ENCODE measurements around the gene DPYSL5. TPM values are rescaled to one million over a fixed set of nuclear protein-coding genes. Genes with fewer than 3 reads are reported as not detected.
"Not testable (repeated sequence)": the region's sequence is repeated elsewhere in the genome, so short reads cannot be mapped to it uniquely, and the experiment has no call there.

Gene DPYSL5
- total RNA-seq, 1 donor from 2014 or later, result 201 TPM

GRCh38 chr2:26877276-26877675, 29.3 kb downstream of the DPYSL5 start:
- H3K27ac Mint-ChIP-seq (ENCODE audit: unreplicated experiment), result no peak overlapping the region
- H3K36me3 Mint-ChIP-seq (ENCODE audit: low read depth), result peaks cover 7% of the 10 kb centered on the region
- H3K4me3 Mint-ChIP-seq, result no peak overlapping the region
- no peak for DNase-seq (ENCODE audit: low read depth, low spot score)
- H3K27me3 Mint-ChIP-seq (ENCODE audit: low read depth), result no peaks in the 10 kb centered on the region
- TF ChIP-seq, protein P1, sequence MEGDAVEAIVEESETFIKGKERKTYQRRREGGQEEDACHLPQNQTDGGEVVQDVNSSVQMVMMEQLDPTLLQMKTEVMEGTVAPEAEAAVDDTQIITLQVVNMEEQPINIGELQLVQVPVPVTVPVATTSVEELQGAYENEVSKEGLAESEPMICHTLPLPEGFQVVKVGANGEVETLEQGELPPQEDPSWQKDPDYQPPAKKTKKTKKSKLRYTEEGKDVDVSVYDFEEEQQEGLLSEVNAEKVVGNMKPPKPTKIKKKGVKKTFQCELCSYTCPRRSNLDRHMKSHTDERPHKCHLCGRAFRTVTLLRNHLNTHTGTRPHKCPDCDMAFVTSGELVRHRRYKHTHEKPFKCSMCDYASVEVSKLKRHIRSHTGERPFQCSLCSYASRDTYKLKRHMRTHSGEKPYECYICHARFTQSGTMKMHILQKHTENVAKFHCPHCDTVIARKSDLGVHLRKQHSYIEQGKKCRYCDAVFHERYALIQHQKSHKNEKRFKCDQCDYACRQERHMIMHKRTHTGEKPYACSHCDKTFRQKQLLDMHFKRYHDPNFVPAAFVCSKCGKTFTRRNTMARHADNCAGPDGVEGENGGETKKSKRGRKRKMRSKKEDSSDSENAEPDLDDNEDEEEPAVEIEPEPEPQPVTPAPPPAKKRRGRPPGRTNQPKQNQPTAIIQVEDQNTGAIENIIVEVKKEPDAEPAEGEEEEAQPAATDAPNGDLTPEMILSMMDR (conservative IDR thresholded peaks at IDR 0.05), result no peak
- no peaks in the 10 kb centered on the region for H3K9me3 Mint-ChIP-seq
- no peaks in the 10 kb centered on the region for H3K4me1 Mint-ChIP-seq

DNA sequence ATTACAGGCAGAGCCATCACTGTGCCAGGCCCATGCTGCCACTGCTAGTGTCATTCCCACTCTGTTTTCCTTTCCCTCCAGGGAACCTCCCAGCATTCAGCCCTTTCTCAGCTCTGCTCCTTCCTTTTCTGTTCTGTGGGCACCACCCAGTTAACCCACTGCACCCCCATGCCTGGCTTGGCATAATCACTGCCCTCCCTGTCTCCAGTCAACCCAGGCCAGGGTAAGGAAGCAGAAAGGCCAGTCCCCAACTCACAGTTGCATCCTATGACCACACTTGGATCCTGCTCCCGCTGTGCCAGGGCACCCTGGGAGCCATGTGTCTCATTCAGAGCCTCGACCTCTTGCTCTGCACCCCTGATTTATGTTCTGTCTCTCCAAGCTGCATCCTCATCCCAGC, 32.2 kb downstream of the DPYSL5 start:
- no peak overlapping the region for H3K4me3 Mint-ChIP-seq
- H3K4me1 Mint-ChIP-seq, result no peaks in the 10 kb centered on the region
- H3K36me3 Mint-ChIP-seq (ENCODE audit: low read depth), result peaks cover 7% of the 10 kb centered on the region
- no peak overlapping the region for H3K27ac Mint-ChIP-seq (ENCODE audit: unreplicated experiment)
- TF ChIP-seq, protein P1 (conservative IDR thresholded peaks at IDR 0.05), result no peak
- no peaks in the 10 kb centered on the region for H3K9me3 Mint-ChIP-seq
- no peaks in the 10 kb centered on the region for H3K27me3 Mint-ChIP-seq (ENCODE audit: low read depth)
- no peak for DNase-seq (ENCODE audit: low read depth, low spot score)

DNA sequence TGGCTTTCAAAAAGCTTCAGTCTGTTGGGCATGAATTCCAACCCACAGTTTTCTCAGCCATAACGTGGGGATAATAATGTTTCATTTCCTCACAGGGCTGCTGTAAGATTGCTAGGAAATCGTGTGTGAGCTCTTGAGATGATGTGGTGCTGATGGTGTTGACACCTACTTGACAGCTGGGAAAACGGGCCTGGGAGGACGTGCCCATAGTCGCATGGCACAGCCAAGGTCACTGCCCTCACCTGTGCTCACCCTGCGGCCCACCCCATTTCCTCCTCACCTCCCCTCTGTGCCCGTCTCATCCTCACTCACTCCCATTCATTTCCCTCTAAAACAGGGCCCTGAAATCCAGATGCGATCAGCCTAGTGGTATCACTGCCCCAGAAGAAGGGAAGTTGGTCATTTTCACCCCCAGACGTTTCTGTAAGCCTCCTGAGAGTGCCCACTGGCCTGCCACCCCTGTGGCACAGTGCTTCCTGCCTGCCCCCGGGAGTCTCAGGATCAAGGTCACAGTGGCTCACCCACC, 33.0 kb downstream of the DPYSL5 start:
- Mint-ChIP-seq H3K36me3 (ENCODE audit: low read depth) (peaks cover 7% of the 10 kb centered on the region), H3K4me3 (no peak overlapping the region), H3K27ac (ENCODE audit: unreplicated experiment) (no peak overlapping the region), H3K27me3 (ENCODE audit: low read depth) (no peaks in the 10 kb centered on the region), H3K4me1 (no peaks in the 10 kb centered on the region), H3K9me3 (no peaks in the 10 kb centered on the region)
- TF ChIP-seq, protein P1 (conservative IDR thresholded peaks at IDR 0.05), result no peak
- no peak for DNase-seq (ENCODE audit: low read depth, low spot score)

DNA sequence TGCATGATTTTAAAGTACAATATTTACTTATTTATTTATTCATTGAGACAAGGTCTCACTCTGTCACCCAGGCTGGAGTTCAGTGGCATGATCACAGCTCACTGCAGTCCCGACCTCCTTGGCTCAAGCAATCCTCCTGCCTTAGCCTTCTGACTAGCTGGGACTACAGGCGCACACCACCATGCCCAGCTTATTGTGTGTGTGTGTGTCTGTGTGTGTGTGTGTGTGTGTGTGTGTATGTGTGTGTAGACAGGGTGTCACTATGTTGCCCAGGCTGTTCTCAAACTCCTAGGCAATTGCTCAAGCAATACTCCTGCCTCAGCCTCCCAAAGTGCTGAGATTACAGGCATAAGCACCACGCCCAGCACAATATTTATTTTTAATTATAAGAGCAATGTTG, 34.3 kb downstream of the DPYSL5 start:
- not testable (repeated sequence) for H3K9me3 Mint-ChIP-seq; H3K4me1 Mint-ChIP-seq; DNase-seq (ENCODE audit: low read depth, low spot score); H3K36me3 Mint-ChIP-seq (ENCODE audit: low read depth); H3K4me3 Mint-ChIP-seq; H3K27me3 Mint-ChIP-seq (ENCODE audit: low read depth)
- peak overlapping the region; percentile 40 for H3K27ac Mint-ChIP-seq (ENCODE audit: unreplicated experiment)

DNA sequence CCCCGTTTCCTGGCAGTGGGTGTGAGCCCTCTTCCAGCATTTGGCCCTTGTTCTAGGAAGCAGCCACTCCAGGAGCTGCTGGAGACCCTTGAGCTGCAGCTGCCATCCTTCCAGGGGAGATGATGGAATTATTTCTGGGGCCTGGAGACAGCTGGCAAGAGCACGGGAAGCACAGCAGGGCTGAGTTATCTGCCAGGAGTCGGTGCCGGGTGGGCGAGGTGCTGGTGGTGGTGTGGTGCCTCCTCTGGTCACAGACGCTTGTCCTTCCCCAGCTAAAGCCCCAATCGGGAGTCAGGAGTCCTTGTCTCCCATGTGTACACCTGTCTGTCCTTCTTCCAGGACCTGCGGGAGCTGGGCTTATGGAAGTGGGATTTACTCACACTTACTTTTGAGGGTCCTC, 36.0 kb downstream of the DPYSL5 start:
- no peak for DNase-seq (ENCODE audit: low read depth, low spot score)
- H3K9me3 Mint-ChIP-seq, result no peaks in the 10 kb centered on the region
- H3K27me3 Mint-ChIP-seq (ENCODE audit: low read depth), result no peaks in the 10 kb centered on the region
- TF ChIP-seq, protein P1 (conservative IDR thresholded peaks at IDR 0.05), result no peak
- no peak overlapping the region for H3K4me3 Mint-ChIP-seq
- H3K4me1 Mint-ChIP-seq, result peaks cover 21% of the 10 kb centered on the region
- H3K27ac Mint-ChIP-seq (ENCODE audit: unreplicated experiment), result no peak overlapping the region
- H3K36me3 Mint-ChIP-seq (ENCODE audit: low read depth), result peaks cover 7% of the 10 kb centered on the region

GRCh38 chr2:26884486-26884885, 36.6 kb downstream of the DPYSL5 start:
- no peak for DNase-seq (ENCODE audit: low read depth, low spot score)
- Mint-ChIP-seq H3K36me3 (ENCODE audit: low read depth) (peaks cover 7% of the 10 kb centered on the region), H3K4me3 (no peak overlapping the region), H3K4me1 (peaks cover 22% of the 10 kb centered on the region), H3K27me3 (ENCODE audit: low read depth) (no peaks in the 10 kb centered on the region), H3K27ac (ENCODE audit: unreplicated experiment) (no peak overlapping the region), H3K9me3 (no peaks in the 10 kb centered on the region)
- TF ChIP-seq, protein P1 (conservative IDR thresholded peaks at IDR 0.05), result no peak
